ENCODE data around the gene USP9X.

USP9X gene

DNA sequence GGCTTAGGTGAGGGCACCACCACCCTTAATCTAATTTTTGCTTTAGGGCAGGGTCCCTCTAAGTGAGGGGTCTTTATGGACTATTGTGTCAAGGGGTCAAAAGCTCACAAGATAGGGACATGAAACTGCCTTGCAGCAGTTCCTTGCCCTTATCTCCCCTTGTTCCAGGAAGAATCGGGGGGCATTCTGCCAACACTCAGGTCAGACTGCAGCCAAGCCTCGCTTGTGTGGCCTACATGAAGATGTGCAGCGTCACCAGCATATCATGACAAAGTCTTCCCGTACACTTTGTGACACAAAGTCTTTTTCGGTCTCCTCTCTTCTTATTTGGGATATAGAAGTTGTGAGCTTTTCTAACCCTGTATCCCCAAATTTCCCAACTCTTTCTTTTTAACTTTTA lies 17.5 kb upstream of the USP9X start:
- TF ChIP-seq CTCF (IDR thresholded peaks at IDR 0.05; ENCODE audit: low read depth, low read length), result no peak
- DNase-seq (ENCODE audit: extremely low read depth, low read depth), result no peak

DNA sequence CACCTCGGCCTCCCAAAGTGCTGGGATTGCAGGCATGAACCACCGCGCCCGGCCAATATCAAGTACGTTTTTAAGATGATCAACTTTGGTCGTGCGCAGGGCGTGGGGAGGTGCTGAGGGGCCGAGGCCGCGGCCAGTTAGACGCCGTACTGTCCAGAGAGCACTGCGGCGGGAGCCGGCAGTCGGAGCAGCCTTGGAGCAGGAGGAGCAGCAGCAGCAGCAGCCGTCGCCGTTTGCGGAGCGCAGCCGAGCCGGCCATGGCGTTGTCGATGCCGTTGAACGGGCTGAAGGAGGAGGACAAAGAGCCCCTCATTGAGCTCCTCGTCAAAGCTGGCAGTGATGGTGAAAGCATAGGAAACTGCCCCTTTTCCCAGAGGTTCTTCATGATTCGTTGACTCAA lies 8.5 kb upstream of the USP9X start:
- no peak for TF ChIP-seq CTCF (IDR thresholded peaks at IDR 0.05; ENCODE audit: low read depth, low read length)
- DNase-seq (ENCODE audit: extremely low read depth, low read depth), result no peak

GRCh38 chrX:41081821-41082220 lies 3.4 kb upstream of the USP9X start:
- no peak for TF ChIP-seq CTCF (IDR thresholded peaks at IDR 0.05; ENCODE audit: low read depth, low read length)
- no peak for DNase-seq (ENCODE audit: extremely low read depth, low read depth)

DNA sequence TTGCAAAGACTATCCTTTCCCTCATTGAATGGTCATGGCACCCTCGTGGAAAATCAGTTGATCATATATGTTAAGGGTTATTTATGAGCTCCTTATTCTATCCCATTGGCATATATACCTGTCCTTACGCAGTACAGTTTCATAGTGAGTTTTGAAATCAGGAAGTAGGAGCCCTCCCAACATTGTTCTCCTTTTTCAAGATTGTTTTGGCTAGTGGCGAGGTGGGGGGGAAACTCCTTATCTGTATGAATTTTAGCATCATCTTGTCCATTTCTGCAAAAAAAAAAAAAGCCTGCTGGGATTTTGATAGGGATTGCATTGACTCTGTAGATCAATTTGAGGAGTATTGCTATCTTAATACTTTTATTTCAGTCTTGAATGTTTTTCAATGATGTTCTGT lies 2.5 kb upstream of the USP9X start:
- DNase-seq (ENCODE audit: extremely low read depth, low read depth), result no peak
- no peak for TF ChIP-seq CTCF (IDR thresholded peaks at IDR 0.05; ENCODE audit: low read depth, low read length)

DNA sequence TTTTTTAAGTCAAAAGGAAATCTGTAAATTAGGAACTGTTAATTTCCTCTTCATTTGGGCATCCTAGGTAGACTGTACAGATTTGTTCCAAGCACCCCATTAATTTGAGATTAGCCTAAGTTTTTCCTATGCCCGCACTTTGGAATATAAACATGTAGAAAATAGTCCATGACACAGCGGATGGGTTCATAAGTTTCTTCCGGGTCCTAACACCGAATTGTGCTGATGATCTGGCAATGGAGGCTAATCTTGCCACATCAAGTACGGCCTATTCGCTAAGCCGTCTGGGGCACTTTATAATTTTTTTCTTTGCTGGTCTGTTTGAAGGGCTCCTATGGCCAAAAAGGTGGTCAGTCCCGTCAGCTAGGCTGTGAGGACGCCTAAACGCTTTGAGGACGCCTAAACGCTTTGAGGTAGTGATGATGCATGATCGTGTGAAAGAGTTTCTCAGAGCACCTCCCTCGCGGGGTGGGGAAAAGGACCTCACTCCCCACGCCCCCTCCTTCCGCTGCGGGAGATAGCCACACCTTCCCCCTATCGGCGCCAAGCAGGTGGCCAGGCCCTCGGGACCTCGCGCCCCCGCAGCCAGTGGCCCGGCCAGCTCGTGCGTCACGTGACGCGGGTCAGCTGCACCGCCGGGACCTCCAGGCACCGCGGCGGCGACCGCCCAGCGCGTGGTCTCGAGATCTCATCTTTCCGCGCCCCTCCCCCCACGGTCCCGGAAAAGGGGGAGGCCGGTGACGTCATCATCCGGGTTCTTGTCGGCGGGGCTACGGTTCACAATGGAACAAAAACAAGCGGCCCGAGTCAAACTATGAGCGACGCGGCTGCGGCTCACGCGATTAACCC lies 977 bp upstream of the USP9X start:
- peak; percentile 92 for DNase-seq (ENCODE audit: extremely low read depth, low read depth)
- TF ChIP-seq CTCF (IDR thresholded peaks at IDR 0.05; ENCODE audit: low read depth, low read length), result no peak

- no peak for DNase-seq (ENCODE audit: extremely low read depth, low read depth)
- TF ChIP-seq CTCF (IDR thresholded peaks at IDR 0.05; ENCODE audit: low read depth, low read length), result no peak
These were observed 250 bp downstream of the USP9X start for GRCh38 chrX:41085512-41085877.

GRCh38 chrX:41085878-41086626 lies 807 bp downstream of the USP9X start:
- no peak for DNase-seq (ENCODE audit: extremely low read depth, low read depth)

More at GRCh38 chrX:41085878-41086626, 807 bp downstream of the USP9X start:
- no peak for TF ChIP-seq CTCF (IDR thresholded peaks at IDR 0.05; ENCODE audit: low read depth, low read length)
